IMR-90 (cell line): Measurements from ENCODE around the gene KIR3DL3. TPM values are rescaled to one million over a fixed set of nuclear protein-coding genes. Genes with fewer than 3 reads are reported as not detected.

ENCODE experiments used
- ATAC-seq: fragments of 200-7000 bp; cut with Tn5 transposase; 2 replicates; pipeline ENCODE4 v1.9.1; 2020; ENCODE audit warnings: low read depth, mild to moderate bottlenecking, moderate library complexity
- BruUV-seq: library from RNA; stranded (reverse); fragments of 400-500 nt; replicated peaks from 2 replicates; lab custom pipeline; 2021; lab: Mats Ljungman, UMichigan
- CTCF ChIA-PET: fragments of 300-600 bp; formaldehyde crosslinking; extraction: SDS; loops from one replicate; lab custom pipeline; 2021; ENCODE audit warnings: antibody characterized with exemption; lab: Yijun Ruan, JAX
- POLR2A ChIA-PET: fragments of 300-600 bp; sonication (Branson Sonifier 250); formaldehyde crosslinking; loops from one replicate; lab custom pipeline; 2022; ENCODE audit warnings: antibody characterized with exemption; ENCODE audit not compliant: unreplicated experiment; lab: Charles Lee
- DNase-seq: peaks from one replicate; pipeline ENCODE4 v3.0.0; 2013
- H2AFZ ChIP-seq: replicated peaks from 2 replicates; pipeline ENCODE3; 2013; ENCODE audit warnings: low read length, mild to moderate bottlenecking; ENCODE audit not compliant: poor library complexity
- H2AK5ac ChIP-seq: 2 replicates; pipeline ENCODE4 v1.6.1; 2013; ENCODE audit warnings: low read depth, low read length, inconsistent platforms
- H2AK9ac ChIP-seq: replicated peaks from 2 replicates; pipeline ENCODE3; 2013; ENCODE audit warnings: mild to moderate bottlenecking, low read depth, low read length, moderate library complexity; ENCODE audit not compliant: poor library complexity
- H2BK120ac ChIP-seq: 2 replicates; pipeline ENCODE4 v1.6.1; 2013; ENCODE audit warnings: low read depth, low read length, inconsistent platforms
- H2BK15ac ChIP-seq: 3 replicates; pipeline ENCODE4 v1.6.1; 2013; ENCODE audit warnings: low read depth, low read length, inconsistent platforms
- H2BK20ac ChIP-seq: 2 replicates; pipeline ENCODE4 v1.6.1; 2013; ENCODE audit warnings: low read depth, mild to moderate bottlenecking, inconsistent platforms, low read length, moderate library complexity
- H2BK5ac ChIP-seq: 2 replicates; pipeline ENCODE4 v1.6.1; 2013; ENCODE audit warnings: mild to moderate bottlenecking, low read depth, low read length, inconsistent platforms; ENCODE audit not compliant: poor library complexity, severe bottlenecking
- H3K14ac ChIP-seq: replicated peaks from 2 replicates; pipeline ENCODE4 v1.6.1; 2013; ENCODE audit warnings: low read depth, low read length, inconsistent platforms
- H3K18ac ChIP-seq: 2 replicates; pipeline ENCODE4 v1.6.1; 2013; ENCODE audit warnings: low read depth, low read length, control low read depth
- H3K23ac ChIP-seq: 2 replicates; pipeline ENCODE4 v1.6.1; 2013; ENCODE audit warnings: low read depth, low read length, inconsistent platforms
- H3K27ac ChIP-seq: 2 replicates; pipeline ENCODE4 v1.5.1; 2013; ENCODE audit warnings: mild to moderate bottlenecking, control low read depth, low read length; ENCODE audit not compliant: insufficient read depth
- H3K27me3 ChIP-seq: 2 replicates; pipeline ENCODE4 v1.6.1; 2013; ENCODE audit warnings: low read length; ENCODE audit not compliant: control insufficient read depth, insufficient read depth
- H3K36me3 ChIP-seq: 2 replicates; pipeline ENCODE4 v1.6.1; 2013; ENCODE audit warnings: low read length, mixed read lengths; ENCODE audit not compliant: control insufficient read depth, insufficient read depth
- H3K4ac ChIP-seq: 2 replicates; pipeline ENCODE4 v1.6.1; 2013; ENCODE audit warnings: low read depth, low read length, inconsistent platforms
- H3K4me1 ChIP-seq: 2 replicates; pipeline ENCODE4 v1.6.1; 2013; ENCODE audit warnings: low read length, mixed read lengths; ENCODE audit not compliant: control insufficient read depth, insufficient read depth
- H3K4me2 ChIP-seq: 2 replicates; pipeline ENCODE4 v1.6.1; 2013; ENCODE audit warnings: low read depth, mild to moderate bottlenecking, control low read depth, low read length, moderate library complexity
- H3K4me3 ChIP-seq: 2 replicates; pipeline ENCODE4 v1.5.1; 2013; ENCODE audit warnings: low read depth, mild to moderate bottlenecking, control low read depth, low read length, moderate library complexity; ENCODE audit not compliant: insufficient read depth
- H3K56ac ChIP-seq: 2 replicates; pipeline ENCODE4 v1.6.1; 2013; ENCODE audit warnings: low read length, inconsistent platforms; ENCODE audit not compliant: insufficient read depth; ENCODE audit errors: extremely low read depth
- H3K79me1 ChIP-seq, 2 experiments: 2 replicates each; pipeline ENCODE4 v1.6.1; 2013; ENCODE audit warnings: low read length in 2 of 2, inconsistent platforms in 1 of 2, low read depth in 1 of 2
- H3K9ac ChIP-seq: 2 replicates; pipeline ENCODE4 v1.6.1; 2013; ENCODE audit warnings: low read depth, low read length, control low read depth
- H3K9me1 ChIP-seq: 2 replicates; pipeline ENCODE4 v1.6.1; 2013; ENCODE audit warnings: low read length, inconsistent platforms; ENCODE audit not compliant: insufficient read depth
- H3K9me3 ChIP-seq: 2 replicates; pipeline ENCODE4 v1.6.1; 2013; ENCODE audit warnings: low read length; ENCODE audit not compliant: control insufficient read depth, insufficient read depth
- H4K20me1 ChIP-seq: 2 replicates; pipeline ENCODE4 v1.6.1; 2013; ENCODE audit warnings: low read length, inconsistent platforms; ENCODE audit not compliant: insufficient read depth
- H4K5ac ChIP-seq: 2 replicates; pipeline ENCODE4 v1.6.1; 2013; ENCODE audit warnings: mild to moderate bottlenecking, low read depth, low read length, control low read depth
- H4K8ac ChIP-seq, 2 experiments: 2 replicates each; pipeline ENCODE4 v1.6.1; 2013; ENCODE audit warnings: low read depth in 2 of 2, low read length in 2 of 2, control low read depth in 1 of 2, inconsistent platforms in 1 of 2
- H4K91ac ChIP-seq: 2 replicates; pipeline ENCODE4 v1.6.1; 2013; ENCODE audit warnings: low read depth, low read length, inconsistent platforms; ENCODE audit not compliant: insufficient read depth
- CHD1 ChIP-seq: IDR thresholded peaks from 2 replicates; pipeline ENCODE4 v1.6.1; 2012; ENCODE audit warnings: low read depth, low read length, improper control_type of control experiment
- CTCF ChIP-seq: conservative IDR thresholded peaks from 2 replicates; pipeline ENCODE4 v1.5.1; 2012; ENCODE audit warnings: mild to moderate bottlenecking, low read depth, low read length, improper control_type of control experiment
- MAZ ChIP-seq: IDR thresholded peaks from 2 replicates; pipeline ENCODE4 v1.6.1; 2012; ENCODE audit warnings: low read depth, mild to moderate bottlenecking, low read length, improper control_type of control experiment, moderate library complexity, borderline replicate concordance
- USF2 ChIP-seq: fragments of 150-350 bp; IDR thresholded peaks from 2 replicates; pipeline ENCODE4 v1.6.1; 2017; ENCODE audit warnings: mild to moderate bottlenecking, antibody characterized with exemption, low read length, low read depth
- WGBS, 2 experiments: methylation state at CpG; one replicate each; pipeline versions ENCODE4 v1.1.5 to v1.1.7; 2013; ENCODE audit warnings: missing lambda C conversion rate in 2 of 2; ENCODE audit not compliant: insufficient read length in 1 of 2; ENCODE audit errors: extremely low coverage in 2 of 2; 5-methylcytosine and 5-hydroxymethylcytosine counted together
- dilution Hi-C: fragments of 300-500 bp; cut with HindIII; formaldehyde crosslinking; loops from one replicate; pipeline ENCODE4 v1.14.3; 2018; ENCODE audit warnings: low sequenced_read_pairs; ENCODE audit not compliant: unreplicated experiment
- in situ Hi-C: fragments of 300-500 bp; cut with MboI; formaldehyde crosslinking; loops from 3 replicates; pipeline ENCODE4 v1.14.3; 2019; ENCODE audit warnings: low sequenced_read_pairs, inconsistent platforms, mixed read lengths
- intact Hi-C: fragments of 100-400 bp; cut with micrococcal nuclease; formaldehyde crosslinking; loops from 2 replicates; pipeline ENCODE4 v1.10.0; 2022
- polyA plus RNA-seq, 3 experiments: library from polyadenylated mRNA; depleted of rRNA; stranded (reverse); fragments of >200 nt; gene quantifications; 2 replicates each; pipeline ENCODE4 v1.2.3, GENCODE V29; 2012; ENCODE audit warnings: low replicate concordance in 1 of 3
- total RNA-seq: library from RNA; depleted of rRNA; stranded (reverse); fragments of >200 nt; gene quantifications from 2 replicates; pipeline ENCODE4 v1.2.3, GENCODE V29; 2012

KIR3DL3 gene
- total and polyA plus RNA-seq, 2 of the 4 experiments (the other 2 are of a cell fraction) = not detected

GRCh38 chr19:54682306-54682856, 41.9 kb upstream of the KIR3DL3 start:
- Histone ChIP-seq H3K4me3 (no peak overlapping the region), H3K27ac (no peak overlapping the region), H2AK9ac (no peak overlapping the region), H2AFZ (no peak overlapping the region), H4K5ac (no peak overlapping the region), H3K9me1 (no peaks in the 10 kb centered on the region), H3K27me3 (no peaks in the 10 kb centered on the region), H3K23ac (no peak overlapping the region), H3K14ac (no peak overlapping the region), H3K9me3 (no peaks in the 10 kb centered on the region), H2BK20ac (no peak overlapping the region), H3K79me1 (no peaks in the 10 kb centered on the region), H2BK120ac (no peak overlapping the region), H2BK5ac (no peak overlapping the region), H3K4ac (no peak overlapping the region), H2BK15ac (no peak overlapping the region), H4K20me1 (no peaks in the 10 kb centered on the region), H4K8ac (no peak overlapping the region), H3K4me1 (no peaks in the 10 kb centered on the region), H3K36me3 (no peaks in the 10 kb centered on the region), H3K56ac (no peak overlapping the region), H3K4me2 (no peak overlapping the region), H4K91ac (no peak overlapping the region), H2AK5ac (no peak overlapping the region), H3K9ac (no peak overlapping the region), H3K18ac (no peak overlapping the region)
- intact Hi-C loops = no loop called here
- dilution Hi-C loops = no loop called here
- no peak for DNase-seq
- no TSS peak for BruUV-seq
- ATAC-seq = no peak
- CTCF ChIA-PET = no interaction called here
- no CpG with 5 or more reads among the region's 7 CpGs for WGBS, 2 experiments
- TF ChIP-seq CHD1 = no peak
- no peak for TF ChIP-seq USF2
- no peak for TF ChIP-seq MAZ
- TF ChIP-seq CTCF = no peak
- POLR2A ChIA-PET = no interaction called here
- in situ Hi-C loops = no loop called here
